Measurements from ENCODE around the gene ANGEL1. TPM values are rescaled to one million over a fixed set of nuclear protein-coding genes. Genes with fewer than 3 reads are reported as not detected.

ANGEL1 gene
- polyA plus RNA-seq, 1 experiment = 12.8 TPM

DNA sequence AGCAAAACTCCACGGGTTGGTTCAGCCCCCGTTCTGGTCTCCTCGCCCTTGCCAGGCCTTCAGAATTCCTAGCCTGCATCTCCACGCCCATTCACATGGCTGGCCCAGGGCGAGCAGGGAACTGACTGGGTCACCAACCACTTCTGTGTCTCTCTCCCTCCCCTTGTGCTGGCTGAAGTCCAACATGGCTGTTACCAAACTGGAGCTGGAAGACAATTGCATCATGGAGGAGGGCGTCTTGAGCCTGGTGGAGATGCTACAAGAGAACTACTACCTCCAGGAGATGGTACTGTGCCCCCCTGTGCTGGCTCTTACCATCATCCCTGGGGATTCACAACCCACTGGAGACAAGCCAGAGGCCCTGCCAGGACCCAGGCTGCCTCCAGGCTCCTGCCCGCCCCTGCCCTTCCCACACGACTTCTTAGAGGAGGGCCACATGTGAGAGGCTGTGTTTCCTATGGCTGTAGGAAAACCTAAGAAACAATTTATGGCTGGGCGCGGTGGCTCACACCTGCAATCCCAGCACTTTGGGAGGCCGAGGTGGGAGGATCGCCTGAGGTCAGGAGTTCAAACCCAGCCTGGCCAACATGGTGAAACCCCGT, 23.4 kb upstream of the ANGEL1 start:
- no peak overlapping the region for H3K27ac ChIP-seq (ENCODE audit: low read depth, low read length)
- no peaks in the 10 kb centered on the region for H3K9me3 ChIP-seq (ENCODE audit: control insufficient read depth, insufficient read depth, low read length)
- no peak overlapping the region for H3K4me3 ChIP-seq (ENCODE audit: low read depth, low read length)
- TF ChIP-seq, protein P1, sequence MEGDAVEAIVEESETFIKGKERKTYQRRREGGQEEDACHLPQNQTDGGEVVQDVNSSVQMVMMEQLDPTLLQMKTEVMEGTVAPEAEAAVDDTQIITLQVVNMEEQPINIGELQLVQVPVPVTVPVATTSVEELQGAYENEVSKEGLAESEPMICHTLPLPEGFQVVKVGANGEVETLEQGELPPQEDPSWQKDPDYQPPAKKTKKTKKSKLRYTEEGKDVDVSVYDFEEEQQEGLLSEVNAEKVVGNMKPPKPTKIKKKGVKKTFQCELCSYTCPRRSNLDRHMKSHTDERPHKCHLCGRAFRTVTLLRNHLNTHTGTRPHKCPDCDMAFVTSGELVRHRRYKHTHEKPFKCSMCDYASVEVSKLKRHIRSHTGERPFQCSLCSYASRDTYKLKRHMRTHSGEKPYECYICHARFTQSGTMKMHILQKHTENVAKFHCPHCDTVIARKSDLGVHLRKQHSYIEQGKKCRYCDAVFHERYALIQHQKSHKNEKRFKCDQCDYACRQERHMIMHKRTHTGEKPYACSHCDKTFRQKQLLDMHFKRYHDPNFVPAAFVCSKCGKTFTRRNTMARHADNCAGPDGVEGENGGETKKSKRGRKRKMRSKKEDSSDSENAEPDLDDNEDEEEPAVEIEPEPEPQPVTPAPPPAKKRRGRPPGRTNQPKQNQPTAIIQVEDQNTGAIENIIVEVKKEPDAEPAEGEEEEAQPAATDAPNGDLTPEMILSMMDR (IDR thresholded peaks at IDR 0.05; ENCODE audit: low read depth, low read length) = no peak
- ChIA-PET POLR2A (no interaction called here), CTCF (no interaction called here)
- DNase-seq (ENCODE audit: low read depth, low spot score) = no peak
- peaks cover 30% of the 10 kb centered on the region for H3K27me3 ChIP-seq (ENCODE audit: control insufficient read depth, insufficient read depth, low read length)

DNA sequence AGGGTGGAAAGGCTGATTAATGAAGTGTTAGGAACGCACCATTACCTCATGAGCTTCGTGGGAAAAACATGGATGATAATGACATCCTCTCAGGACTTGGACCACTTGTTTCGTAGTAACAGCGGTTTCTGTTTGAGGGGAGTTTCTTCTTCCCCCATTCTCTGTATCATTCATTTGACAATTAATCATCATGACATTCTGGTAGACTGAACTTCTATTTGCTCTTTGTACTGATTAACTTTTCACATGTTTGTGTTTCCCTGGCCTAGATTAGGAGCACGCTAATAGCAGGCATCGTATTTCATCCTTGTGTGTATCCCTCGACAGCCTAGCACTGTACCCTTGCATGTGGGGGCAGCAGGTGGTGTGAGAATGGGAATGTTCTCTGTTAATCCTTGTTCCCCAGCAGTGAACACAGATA, 21.6 kb upstream of the ANGEL1 start:
- H3K4me3 ChIP-seq (ENCODE audit: low read depth, low read length) = no peak overlapping the region
- no peak overlapping the region for H3K27ac ChIP-seq (ENCODE audit: low read depth, low read length)
- ChIA-PET CTCF (no interaction called here), POLR2A (no interaction called here)
- DNase-seq (ENCODE audit: low read depth, low spot score) = no peak
- no peaks in the 10 kb centered on the region for H3K9me3 ChIP-seq (ENCODE audit: control insufficient read depth, insufficient read depth, low read length)
- peaks cover 32% of the 10 kb centered on the region for H3K27me3 ChIP-seq (ENCODE audit: control insufficient read depth, insufficient read depth, low read length)
- TF ChIP-seq, protein P1 (IDR thresholded peaks at IDR 0.05; ENCODE audit: low read depth, low read length) = no peak

DNA sequence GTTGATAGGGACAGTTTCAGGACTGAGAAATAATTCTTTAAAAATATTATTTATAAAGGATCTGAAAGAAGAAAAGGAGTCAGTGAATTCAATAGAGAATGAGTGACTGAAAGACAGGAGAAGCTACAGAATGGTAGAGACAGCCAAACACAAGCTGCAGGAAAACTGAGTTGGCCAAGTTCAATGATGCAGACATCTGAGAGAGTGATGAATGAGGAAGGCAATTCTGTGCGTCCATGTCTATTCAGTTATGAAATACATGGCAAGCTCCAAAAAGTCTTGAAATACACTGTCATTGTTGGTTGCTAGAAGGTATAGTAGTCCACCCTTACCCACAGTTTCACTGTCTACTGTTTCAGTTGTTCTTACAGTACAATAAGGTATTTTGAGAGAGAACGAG, 20.3 kb upstream of the ANGEL1 start:
- TF ChIP-seq, protein P1 (IDR thresholded peaks at IDR 0.05; ENCODE audit: low read depth, low read length) = no peak
- CTCF ChIA-PET = interaction anchor here (1.9 kb wide), 1 partner anchor 123 kb away, joined by 5 read pairs; no protein-coding TSS in a partner anchor
- no peak overlapping the region for H3K4me3 ChIP-seq (ENCODE audit: low read depth, low read length)
- peaks cover 34% of the 10 kb centered on the region for H3K27me3 ChIP-seq (ENCODE audit: control insufficient read depth, insufficient read depth, low read length)
- DNase-seq (ENCODE audit: low read depth, low spot score) = no peak
- POLR2A ChIA-PET = no interaction called here
- H3K27ac ChIP-seq (ENCODE audit: low read depth, low read length) = no peak overlapping the region
- H3K9me3 ChIP-seq (ENCODE audit: control insufficient read depth, insufficient read depth, low read length) = no peaks in the 10 kb centered on the region

DNA sequence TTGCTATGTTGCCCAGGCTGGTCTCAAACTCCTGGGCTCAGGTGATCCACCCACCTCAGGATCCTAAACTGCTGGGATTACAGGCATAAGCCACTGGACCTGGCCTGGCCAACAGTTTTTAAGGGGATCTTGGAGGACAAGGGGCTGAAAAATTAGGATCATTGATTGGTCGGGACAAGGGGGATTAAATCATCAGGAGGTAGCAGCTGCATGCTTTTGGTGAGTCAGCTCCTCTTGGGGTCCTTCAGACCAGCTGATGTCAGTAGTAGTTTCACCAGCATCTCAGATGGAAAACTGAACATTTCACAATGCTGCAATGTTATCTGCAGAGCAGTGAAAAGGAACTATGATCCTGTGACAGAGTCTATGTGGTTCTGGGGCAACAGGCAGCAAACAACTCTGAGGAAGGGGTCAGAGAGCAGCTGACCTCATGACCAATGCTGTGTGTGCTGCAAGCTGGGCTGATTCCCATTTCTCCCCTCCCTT, 19.9 kb upstream of the ANGEL1 start:
- TF ChIP-seq, protein P1 (IDR thresholded peaks at IDR 0.05; ENCODE audit: low read depth, low read length) = no peak
- Histone ChIP-seq H3K27me3 (ENCODE audit: control insufficient read depth, insufficient read depth, low read length) (peaks cover 33% of the 10 kb centered on the region), H3K9me3 (ENCODE audit: control insufficient read depth, insufficient read depth, low read length) (no peaks in the 10 kb centered on the region), H3K27ac (ENCODE audit: low read depth, low read length) (no peak overlapping the region), H3K4me3 (ENCODE audit: low read depth, low read length) (no peak overlapping the region)
- DNase-seq (ENCODE audit: low read depth, low spot score) = no peak
- ChIA-PET POLR2A (interaction anchor here (0.6 kb wide), 1 partner anchor 59 kb away, joined by 3 read pairs; no protein-coding TSS in a partner anchor), CTCF (interaction anchor here (1.9 kb wide), 1 partner anchor 123 kb away, joined by 5 read pairs; no protein-coding TSS in a partner anchor)

DNA sequence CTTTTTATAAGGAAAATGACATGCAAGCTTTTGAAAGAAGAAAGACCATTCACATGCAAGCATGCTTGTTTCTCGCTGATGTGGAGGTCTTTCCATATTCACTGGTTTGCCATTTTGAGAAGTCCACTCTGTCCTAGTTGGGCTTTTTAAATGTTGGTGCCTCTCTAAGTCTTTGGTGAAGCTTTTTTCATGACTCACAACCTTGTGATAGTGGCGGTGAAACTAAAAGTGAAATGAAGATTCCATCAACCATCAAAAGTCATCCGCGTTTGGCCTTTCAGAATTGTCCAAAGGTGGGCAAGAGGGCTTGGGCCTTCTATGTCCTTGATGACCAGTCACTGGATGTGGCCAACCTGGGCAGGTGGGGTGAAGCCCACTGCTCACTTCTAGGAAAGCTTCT, 17.9 kb upstream of the ANGEL1 start:
- Histone ChIP-seq H3K27me3 (ENCODE audit: control insufficient read depth, insufficient read depth, low read length) (peaks cover 35% of the 10 kb centered on the region), H3K4me3 (ENCODE audit: low read depth, low read length) (no peak overlapping the region), H3K9me3 (ENCODE audit: control insufficient read depth, insufficient read depth, low read length) (no peaks in the 10 kb centered on the region), H3K27ac (ENCODE audit: low read depth, low read length) (no peak overlapping the region)
- CTCF ChIA-PET = no interaction called here
- no peak for DNase-seq (ENCODE audit: low read depth, low spot score)
- POLR2A ChIA-PET = no interaction called here
- TF ChIP-seq, protein P1 (IDR thresholded peaks at IDR 0.05; ENCODE audit: low read depth, low read length) = no peak

All from AG04450 (cell line).